SK-N-SH treated with all-trans-retinoic acid at 6 μM for 48 hours (cell line): Measurements from ENCODE around the gene OLFML3.

Experiments used
- ATAC-seq: fragments of 200-7000 bp; cut with Tn5 transposase; 3 replicates; pipeline ENCODE4 v1.9.1; 2020; ENCODE audit warnings: mild to moderate bottlenecking, moderate library complexity
- ARNTL ChIP-seq: fragments of 450-650 bp; formaldehyde crosslinking; IDR thresholded peaks from 2 replicates; pipeline ENCODE4 v1.5.0; 2020; ENCODE audit warnings: low read depth, mild to moderate bottlenecking, moderate library complexity, borderline replicate concordance
- BACH2 ChIP-seq: fragments of 250-450 bp; sonication (Bioruptor Pico); IDR thresholded peaks from 2 replicates; pipeline ENCODE4 v1.9.0; 2021; ENCODE audit warnings: mild to moderate bottlenecking, borderline replicate concordance
- CSDC2 ChIP-seq: fragments of 250-450 bp; sonication (Bioruptor Pico); IDR thresholded peaks from 2 replicates; pipeline ENCODE4 v1.5.0; 2020; ENCODE audit warnings: mild to moderate bottlenecking, moderate library complexity
- ESRRG ChIP-seq: fragments of 250-450 bp; sonication (Bioruptor Pico); IDR thresholded peaks from 2 replicates; pipeline ENCODE4 v1.6.1; 2021; ENCODE audit warnings: mild to moderate bottlenecking
- GLIS3 ChIP-seq: fragments of 250-450 bp; sonication (Bioruptor Pico); IDR thresholded peaks from 2 replicates; pipeline ENCODE4 v1.5.0; 2020; ENCODE audit warnings: mild to moderate bottlenecking, moderate library complexity
- ISL1 ChIP-seq: fragments of 250-450 bp; sonication (Bioruptor Pico); IDR thresholded peaks from 2 replicates; pipeline ENCODE4 v2.1.2; 2022; ENCODE audit warnings: mild to moderate bottlenecking, moderate library complexity
- OSR1 ChIP-seq: fragments of 250-450 bp; sonication (Bioruptor Pico); IDR thresholded peaks from 2 replicates; pipeline ENCODE4 v1.8.0; 2022; ENCODE audit warnings: moderate library complexity, mild to moderate bottlenecking, inconsistent platforms
- PPARA ChIP-seq: fragments of 250-450 bp; sonication (Bioruptor Pico); IDR thresholded peaks from 2 replicates; pipeline ENCODE4 v1.5.0; 2020; ENCODE audit warnings: mild to moderate bottlenecking, borderline replicate concordance
- RARB ChIP-seq: fragments of 250-450 bp; sonication (Bioruptor Pico); IDR thresholded peaks from 2 replicates; pipeline ENCODE4 v1.8.0; 2021; ENCODE audit warnings: mild to moderate bottlenecking, moderate library complexity
- SNAI2 ChIP-seq: fragments of 250-450 bp; sonication (Bioruptor Pico); IDR thresholded peaks from 2 replicates; pipeline ENCODE4 v1.5.0; 2020; ENCODE audit warnings: mild to moderate bottlenecking, moderate library complexity
- TCF4 ChIP-seq: fragments of 250-450 bp; sonication (Bioruptor Pico); IDR thresholded peaks from 2 replicates; pipeline ENCODE4 v1.8.0; 2021; ENCODE audit warnings: mild to moderate bottlenecking, moderate library complexity, borderline replicate concordance
- TOX ChIP-seq: fragments of 250-450 bp; sonication (Bioruptor Pico); IDR thresholded peaks from 2 replicates; pipeline ENCODE4 v1.8.0; 2021; ENCODE audit warnings: mild to moderate bottlenecking, moderate library complexity, borderline replicate concordance
- ZC3H10 ChIP-seq: fragments of 250-450 bp; sonication (Bioruptor Pico); IDR thresholded peaks from 2 replicates; pipeline ENCODE4 v1.5.1; 2021; ENCODE audit warnings: mild to moderate bottlenecking, moderate library complexity
- ZFP3 ChIP-seq: fragments of 250-450 bp; sonication (Bioruptor Pico); IDR thresholded peaks from 2 replicates; pipeline ENCODE4 v1.5.0; 2020; ENCODE audit warnings: mild to moderate bottlenecking, moderate library complexity
- ZFP30 ChIP-seq: fragments of 450-650 bp; formaldehyde crosslinking; IDR thresholded peaks from 2 replicates; pipeline ENCODE4 v1.5.0; 2022; ENCODE audit warnings: mild to moderate bottlenecking, moderate library complexity
- ZNF565 ChIP-seq: fragments of 450-650 bp; formaldehyde crosslinking; conservative IDR thresholded peaks from 2 replicates; pipeline ENCODE4 v1.5.0; 2020; ENCODE audit warnings: low read depth, mild to moderate bottlenecking, moderate library complexity
- ZNF70 ChIP-seq: fragments of 450-650 bp; formaldehyde crosslinking; IDR thresholded peaks from 2 replicates; pipeline ENCODE4 v1.5.0; 2020; ENCODE audit warnings: mild to moderate bottlenecking, moderate library complexity
- ZNF8 ChIP-seq: fragments of 450-650 bp; formaldehyde crosslinking; IDR thresholded peaks from 2 replicates; pipeline ENCODE4 v1.5.0; 2020; ENCODE audit warnings: mild to moderate bottlenecking, moderate library complexity
- TF ChIP-seq, protein P1 (sequence below): fragments of 250-450 bp; sonication (Bioruptor Pico); IDR thresholded peaks from 2 replicates; pipeline ENCODE4 v1.8.0; 2020; ENCODE audit warnings: mild to moderate bottlenecking, moderate library complexity, borderline replicate concordance
- TF ChIP-seq, protein P2 (sequence below): fragments of 250-450 bp; sonication (Bioruptor Pico); IDR thresholded peaks from 2 replicates; pipeline ENCODE4 v1.5.1; 2020; ENCODE audit warnings: low read depth, mild to moderate bottlenecking, moderate library complexity
- TF ChIP-seq, protein P3 (sequence below): fragments of 250-450 bp; sonication (Bioruptor Pico); IDR thresholded peaks from 2 replicates; pipeline ENCODE4 v1.5.1; 2021; ENCODE audit warnings: mild to moderate bottlenecking, moderate library complexity

The OLFML3 gene

DNA sequence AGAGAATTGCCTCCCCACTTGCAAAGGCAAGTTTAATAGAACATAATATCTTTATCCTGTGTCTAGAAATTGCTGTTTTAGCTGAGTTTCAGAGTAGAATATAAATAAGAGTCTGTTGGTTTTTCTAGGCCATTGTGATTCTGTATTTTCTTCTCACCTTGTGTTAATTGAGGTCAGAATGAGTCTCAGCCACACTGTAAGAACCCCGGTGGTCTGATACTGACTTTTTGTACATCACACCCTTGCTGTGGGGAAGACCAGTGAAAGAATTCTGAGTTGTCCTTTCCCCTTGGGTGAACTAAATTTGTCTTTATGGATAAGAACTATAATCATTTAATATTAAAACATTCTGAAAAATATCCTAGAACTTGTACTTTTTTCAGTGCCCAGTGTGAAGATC, 43.3 kb upstream of the OLFML3 start:
- no peak for TF ChIP-seq ISL1 (CRISPR knock-in tag)
- no peak for TF ChIP-seq ZC3H10 (CRISPR knock-in tag)
- no peak for ATAC-seq

DNA sequence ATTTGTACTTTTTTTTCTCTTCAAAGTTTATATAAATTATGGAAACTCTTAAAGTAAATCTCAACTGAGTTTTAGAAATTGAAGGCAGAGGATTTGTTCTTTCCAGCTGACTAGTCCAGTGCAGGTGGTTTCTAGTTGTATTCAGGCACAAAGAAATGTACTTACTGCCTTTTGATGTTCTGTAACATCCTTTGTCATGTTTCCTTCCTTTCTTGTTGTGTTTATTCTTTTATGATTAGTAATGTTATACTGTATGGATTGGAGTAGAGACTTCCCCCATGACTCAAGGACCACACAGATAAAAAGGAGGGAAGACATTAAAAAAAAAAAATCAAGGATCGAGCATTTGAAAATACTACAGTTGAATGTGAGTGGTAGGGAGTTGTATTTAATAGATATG, 42.1 kb upstream of the OLFML3 start:
- TF ChIP-seq, protein P1, sequence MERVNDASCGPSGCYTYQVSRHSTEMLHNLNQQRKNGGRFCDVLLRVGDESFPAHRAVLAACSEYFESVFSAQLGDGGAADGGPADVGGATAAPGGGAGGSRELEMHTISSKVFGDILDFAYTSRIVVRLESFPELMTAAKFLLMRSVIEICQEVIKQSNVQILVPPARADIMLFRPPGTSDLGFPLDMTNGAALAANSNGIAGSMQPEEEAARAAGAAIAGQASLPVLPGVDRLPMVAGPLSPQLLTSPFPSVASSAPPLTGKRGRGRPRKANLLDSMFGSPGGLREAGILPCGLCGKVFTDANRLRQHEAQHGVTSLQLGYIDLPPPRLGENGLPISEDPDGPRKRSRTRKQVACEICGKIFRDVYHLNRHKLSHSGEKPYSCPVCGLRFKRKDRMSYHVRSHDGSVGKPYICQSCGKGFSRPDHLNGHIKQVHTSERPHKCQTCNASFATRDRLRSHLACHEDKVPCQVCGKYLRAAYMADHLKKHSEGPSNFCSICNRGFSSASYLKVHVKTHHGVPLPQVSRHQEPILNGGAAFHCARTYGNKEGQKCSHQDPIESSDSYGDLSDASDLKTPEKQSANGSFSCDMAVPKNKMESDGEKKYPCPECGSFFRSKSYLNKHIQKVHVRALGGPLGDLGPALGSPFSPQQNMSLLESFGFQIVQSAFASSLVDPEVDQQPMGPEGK, result no peak
- TF ChIP-seq ZC3H10 (CRISPR knock-in tag) (no peak), BACH2 (CRISPR knock-in tag) (no peak), ZFP30 (CRISPR knock-in tag) (no peak), PPARA (no peak), CSDC2 (CRISPR knock-in tag) (no peak), ZFP3 (CRISPR knock-in tag) (no peak), ZNF565 (CRISPR knock-in tag) (no peak), ARNTL (CRISPR knock-in tag) (no peak), TOX (CRISPR knock-in tag) (no peak), TCF4 (CRISPR knock-in tag) (no peak), ZNF8 (no peak), RARB (CRISPR knock-in tag) (no peak), ESRRG (CRISPR knock-in tag) (no peak), GLIS3 (CRISPR knock-in tag) (no peak)
- TF ChIP-seq, protein P2, sequence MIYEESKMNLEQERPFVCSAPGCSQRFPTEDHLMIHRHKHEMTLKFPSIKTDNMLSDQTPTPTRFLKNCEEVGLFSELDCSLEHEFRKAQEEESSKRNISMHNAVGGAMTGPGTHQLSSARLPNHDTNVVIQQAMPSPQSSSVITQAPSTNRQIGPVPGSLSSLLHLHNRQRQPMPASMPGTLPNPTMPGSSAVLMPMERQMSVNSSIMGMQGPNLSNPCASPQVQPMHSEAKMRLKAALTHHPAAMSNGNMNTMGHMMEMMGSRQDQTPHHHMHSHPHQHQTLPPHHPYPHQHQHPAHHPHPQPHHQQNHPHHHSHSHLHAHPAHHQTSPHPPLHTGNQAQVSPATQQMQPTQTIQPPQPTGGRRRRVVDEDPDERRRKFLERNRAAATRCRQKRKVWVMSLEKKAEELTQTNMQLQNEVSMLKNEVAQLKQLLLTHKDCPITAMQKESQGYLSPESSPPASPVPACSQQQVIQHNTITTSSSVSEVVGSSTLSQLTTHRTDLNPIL (CRISPR knock-in tag), result no peak
- no peak for ATAC-seq

DNA sequence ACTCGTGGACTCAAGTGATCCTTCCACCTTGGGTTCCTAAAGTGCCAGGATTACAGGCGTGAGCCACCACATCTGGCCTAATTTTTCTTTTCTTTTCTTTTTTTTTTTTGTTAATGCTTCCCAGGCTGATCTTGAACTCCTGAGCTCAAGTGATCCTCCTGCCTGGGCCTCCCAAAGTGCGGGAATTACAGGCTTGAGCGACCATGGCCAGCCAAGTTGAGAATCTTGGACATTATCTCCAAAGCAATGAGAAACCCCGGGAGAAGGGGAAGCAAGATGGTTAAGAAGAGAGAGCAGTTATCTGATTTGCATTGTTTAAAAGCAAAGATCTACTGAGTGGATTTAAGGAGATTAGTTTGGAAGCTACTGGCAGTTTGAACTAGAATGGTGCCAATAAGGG, 41.1 kb upstream of the OLFML3 start:
- ATAC-seq, result no peak
- TF ChIP-seq, protein P3, sequence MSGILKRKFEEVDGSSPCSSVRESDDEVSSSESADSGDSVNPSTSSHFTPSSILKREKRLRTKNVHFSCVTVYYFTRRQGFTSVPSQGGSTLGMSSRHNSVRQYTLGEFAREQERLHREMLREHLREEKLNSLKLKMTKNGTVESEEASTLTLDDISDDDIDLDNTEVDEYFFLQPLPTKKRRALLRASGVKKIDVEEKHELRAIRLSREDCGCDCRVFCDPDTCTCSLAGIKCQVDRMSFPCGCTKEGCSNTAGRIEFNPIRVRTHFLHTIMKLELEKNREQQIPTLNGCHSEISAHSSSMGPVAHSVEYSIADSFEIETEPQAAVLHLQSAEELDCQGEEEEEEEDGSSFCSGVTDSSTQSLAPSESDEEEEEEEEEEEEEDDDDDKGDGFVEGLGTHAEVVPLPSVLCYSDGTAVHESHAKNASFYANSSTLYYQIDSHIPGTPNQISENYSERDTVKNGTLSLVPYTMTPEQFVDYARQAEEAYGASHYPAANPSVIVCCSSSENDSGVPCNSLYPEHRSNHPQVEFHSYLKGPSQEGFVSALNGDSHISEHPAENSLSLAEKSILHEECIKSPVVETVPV, result no peak
- TF ChIP-seq ZFP3 (CRISPR knock-in tag) (no peak), ZFP30 (CRISPR knock-in tag) (no peak), ESRRG (CRISPR knock-in tag) (no peak), ZNF70 (CRISPR knock-in tag) (no peak)

DNA sequence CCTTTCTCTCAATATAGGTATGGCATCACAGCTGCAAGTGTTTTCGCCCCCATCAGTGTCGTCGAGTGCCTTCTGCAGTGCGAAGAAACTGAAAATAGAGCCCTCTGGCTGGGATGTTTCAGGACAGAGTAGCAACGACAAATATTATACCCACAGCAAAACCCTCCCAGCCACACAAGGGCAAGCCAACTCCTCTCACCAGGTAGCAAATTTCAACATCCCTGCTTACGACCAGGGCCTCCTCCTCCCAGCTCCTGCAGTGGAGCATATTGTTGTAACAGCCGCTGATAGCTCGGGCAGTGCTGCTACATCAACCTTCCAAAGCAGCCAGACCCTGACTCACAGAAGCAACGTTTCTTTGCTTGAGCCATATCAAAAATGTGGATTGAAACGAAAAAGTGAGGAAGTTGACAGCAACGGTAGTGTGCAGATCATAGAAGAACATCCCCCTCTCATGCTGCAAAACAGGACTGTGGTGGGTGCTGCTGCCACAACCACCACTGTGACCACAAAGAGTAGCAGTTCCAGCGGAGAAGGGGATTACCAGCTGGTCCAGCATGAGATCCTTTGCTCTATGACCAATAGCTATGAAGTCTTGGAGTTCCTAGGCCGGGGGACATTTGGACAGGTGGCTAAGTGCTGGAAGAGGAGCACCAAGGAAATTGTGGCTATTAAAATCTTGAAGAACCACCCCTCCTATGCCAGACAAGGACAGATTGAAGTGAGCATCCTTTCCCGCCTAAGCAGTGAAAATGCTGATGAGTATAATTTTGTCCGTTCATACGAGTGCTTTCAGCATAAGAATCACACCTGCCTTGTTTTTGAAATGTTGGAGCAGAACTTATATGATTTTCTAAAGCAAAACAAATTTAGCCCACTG, 38.7 kb upstream of the OLFML3 start:
- TF ChIP-seq ARNTL (CRISPR knock-in tag), result no peak
- TF ChIP-seq ESRRG (CRISPR knock-in tag), result no peak
- TF ChIP-seq ZFP3 (CRISPR knock-in tag), result no peak
- no peak for TF ChIP-seq ZNF8
- no peak for TF ChIP-seq ZNF70 (CRISPR knock-in tag)
- TF ChIP-seq, protein P1, result no peak
- no peak for TF ChIP-seq ZNF565 (CRISPR knock-in tag)
- TF ChIP-seq OSR1 (CRISPR knock-in tag), result no peak
- no peak for TF ChIP-seq ZC3H10 (CRISPR knock-in tag)
- TF ChIP-seq SNAI2 (CRISPR knock-in tag), result no peak
- TF ChIP-seq TOX (CRISPR knock-in tag), result no peak
- TF ChIP-seq, protein P3, result no peak
- no peak for TF ChIP-seq ZFP30 (CRISPR knock-in tag)
- no peak for ATAC-seq
